Transverse colon (tissue), 4 donors: ENCODE measurements around the gene SLC29A1.

ENCODE experiments used
- CTCF ChIP-seq, 5 experiments: fragments of 200-600 bp in 3 of 5; fragments of 450-650 bp in 2 of 5; sonication (generic) in 3 of 5; IDR thresholded peaks; 1 replicate in 2 of 5; 2 replicates in 3 of 5; pipeline ENCODE4 v1.5.1; 2016 to 2017; ENCODE audit warnings: antibody characterized with exemption in 5 of 5, inconsistent platforms in 3 of 5, mild to moderate bottlenecking in 2 of 5, moderate library complexity in 1 of 5
- POLR2AphosphoS5 ChIP-seq, 3 donors: sonication (generic); formaldehyde crosslinking; IDR thresholded peaks; one replicate each; pipeline ENCODE4 v1.6.1; 2016; ENCODE audit warnings: antibody characterized with exemption in 3 of 3

DNA sequence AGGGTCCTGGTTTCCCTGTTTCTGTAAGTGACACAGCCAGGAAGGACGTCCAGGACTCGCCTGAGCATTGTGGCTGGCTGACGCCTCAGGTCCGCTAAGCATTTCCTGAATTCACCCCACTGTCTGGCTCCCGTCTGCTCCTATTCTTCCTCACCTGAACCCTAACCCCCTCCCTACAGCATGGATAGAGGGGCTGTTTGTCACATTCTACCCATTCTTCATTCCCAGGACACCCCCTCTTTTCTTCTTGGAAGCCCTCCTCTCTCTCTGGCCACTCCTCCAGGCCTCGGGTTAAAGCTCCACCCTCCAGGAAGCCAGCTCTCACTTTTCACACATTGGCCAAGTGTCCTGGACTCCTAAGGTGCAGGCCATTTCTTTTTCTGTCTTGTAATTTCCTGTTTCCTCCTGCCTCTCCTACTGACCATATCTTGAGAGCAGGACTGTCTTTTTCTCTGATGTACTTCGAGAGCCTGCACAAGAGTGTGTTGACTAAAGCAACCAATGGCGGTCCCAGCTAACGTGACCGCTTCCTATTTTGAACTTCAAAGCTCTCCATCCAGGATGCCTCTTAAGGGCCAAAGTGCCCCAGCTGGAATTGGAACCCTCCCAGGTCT lies 30.9 kb upstream of the SLC29A1 start:
- TF ChIP-seq CTCF (IDR thresholded peaks at IDR 0.05), result no peak
- TF ChIP-seq POLR2AphosphoS5 (IDR thresholded peaks at IDR 0.05), result no peak
